Retinal pigment epithelial cell (primary cell): ENCODE data around the gene OR14K1.

Experiments
- DNase-seq: peaks from one replicate; pipeline ENCODE4 v3.0.0-alpha.2; 2010; ENCODE audit warnings: low read depth
- H3K4me3 ChIP-seq: 2 replicates; pipeline ENCODE4 v1.5.1; 2011; ENCODE audit warnings: mild to moderate bottlenecking, low read length, control low read depth, moderate library complexity
- TF ChIP-seq, protein P1 (sequence below): conservative IDR thresholded peaks from 2 replicates; pipeline ENCODE4 v1.5.1; 2011; ENCODE audit warnings: low read depth, low read length, control low read depth, inconsistent platforms

The OR14K1 gene

GRCh38 chr1:247769603-247770002 is 31.2 kb downstream of the OR14K1 start:
- TF ChIP-seq, protein P1, sequence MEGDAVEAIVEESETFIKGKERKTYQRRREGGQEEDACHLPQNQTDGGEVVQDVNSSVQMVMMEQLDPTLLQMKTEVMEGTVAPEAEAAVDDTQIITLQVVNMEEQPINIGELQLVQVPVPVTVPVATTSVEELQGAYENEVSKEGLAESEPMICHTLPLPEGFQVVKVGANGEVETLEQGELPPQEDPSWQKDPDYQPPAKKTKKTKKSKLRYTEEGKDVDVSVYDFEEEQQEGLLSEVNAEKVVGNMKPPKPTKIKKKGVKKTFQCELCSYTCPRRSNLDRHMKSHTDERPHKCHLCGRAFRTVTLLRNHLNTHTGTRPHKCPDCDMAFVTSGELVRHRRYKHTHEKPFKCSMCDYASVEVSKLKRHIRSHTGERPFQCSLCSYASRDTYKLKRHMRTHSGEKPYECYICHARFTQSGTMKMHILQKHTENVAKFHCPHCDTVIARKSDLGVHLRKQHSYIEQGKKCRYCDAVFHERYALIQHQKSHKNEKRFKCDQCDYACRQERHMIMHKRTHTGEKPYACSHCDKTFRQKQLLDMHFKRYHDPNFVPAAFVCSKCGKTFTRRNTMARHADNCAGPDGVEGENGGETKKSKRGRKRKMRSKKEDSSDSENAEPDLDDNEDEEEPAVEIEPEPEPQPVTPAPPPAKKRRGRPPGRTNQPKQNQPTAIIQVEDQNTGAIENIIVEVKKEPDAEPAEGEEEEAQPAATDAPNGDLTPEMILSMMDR, result no peak
- DNase-seq, result no peak
- no peak overlapping the region for H3K4me3 ChIP-seq
